GM23338 (cell line): ENCODE results near the gene ZBTB48. TPM values are rescaled to one million over a fixed set of nuclear protein-coding genes. Genes with fewer than 3 reads are reported as not detected.

Experiments
- ATAC-seq: fragments of 200-7000 bp; cut with Tn5 transposase; 3 replicates; pipeline ENCODE4 v1.9.1; 2020
- DNase-seq: peaks from one replicate; pipeline ENCODE4 v3.0.0-alpha.2; 2015; ENCODE audit warnings: low spot score
- H2AFZ ChIP-seq: fragments of 200-600 bp; sonication (generic); 2 replicates; pipeline ENCODE4 v1.8.0; 2016; ENCODE audit warnings: antibody characterized with exemption, mild to moderate bottlenecking, moderate library complexity
- H3F3A ChIP-seq: fragments of 200-600 bp; sonication (generic); replicated peaks from 2 replicates; pipeline ENCODE4 v1.8.0; 2017; ENCODE audit warnings: antibody characterized with exemption, mixed run types, low read depth
- H3K27ac ChIP-seq: fragments of 200-600 bp; sonication (generic); 2 replicates; pipeline ENCODE4 v1.6.1; 2016; ENCODE audit warnings: low read depth
- H3K27me3 ChIP-seq: fragments of 200-600 bp; sonication (generic); 2 replicates; pipeline ENCODE4 v1.8.0; 2016; ENCODE audit warnings: mild to moderate bottlenecking, mixed run types, moderate library complexity; ENCODE audit not compliant: insufficient read depth
- H3K36me3 ChIP-seq: fragments of 200-600 bp; sonication (generic); 2 replicates; pipeline ENCODE4 v1.8.0; 2016; ENCODE audit warnings: mild to moderate bottlenecking; ENCODE audit not compliant: insufficient read depth
- H3K4me1 ChIP-seq: fragments of 200-600 bp; sonication (generic); 2 replicates; pipeline ENCODE4 v1.8.0; 2016; ENCODE audit warnings: mild to moderate bottlenecking, moderate library complexity; ENCODE audit not compliant: insufficient read depth
- H3K4me2 ChIP-seq: fragments of 200-600 bp; sonication (generic); 2 replicates; pipeline ENCODE4 v1.7.1; 2017; ENCODE audit warnings: mixed run types
- H3K4me3 ChIP-seq: fragments of 200-600 bp; sonication (generic); 2 replicates; pipeline ENCODE4 v1.6.1; 2016; ENCODE audit warnings: mixed run types
- H3K79me2 ChIP-seq: fragments of 200-600 bp; sonication (generic); replicated peaks from 2 replicates; pipeline ENCODE4 v1.8.0; 2017; ENCODE audit warnings: mild to moderate bottlenecking; ENCODE audit not compliant: insufficient read depth
- H3K9me2 ChIP-seq: fragments of 200-600 bp; sonication (generic); 2 replicates; pipeline ENCODE4 v1.8.0; 2017; ENCODE audit not compliant: insufficient read depth
- H4K20me1 ChIP-seq: fragments of 200-600 bp; sonication (generic); replicated peaks from 2 replicates; pipeline ENCODE4 v1.8.0; 2017; ENCODE audit warnings: mild to moderate bottlenecking; ENCODE audit not compliant: insufficient read depth
- H3K27ac Mint-ChIP-seq: 2 replicates; pipeline ENCODE4 v1.8.0; 2020; ENCODE audit warnings: inconsistent platforms, mild to moderate bottlenecking, moderate library complexity, mixed read lengths
- H3K27me3 Mint-ChIP-seq: 3 replicates; pipeline ENCODE4 v1.8.0; 2022; ENCODE audit warnings: low read depth, mild to moderate bottlenecking, moderate library complexity, mixed read lengths, inconsistent platforms; ENCODE audit not compliant: insufficient read depth, poor library complexity
- H3K36me3 Mint-ChIP-seq: 3 replicates; pipeline ENCODE4 v1.8.0; 2021; ENCODE audit warnings: low read depth, mild to moderate bottlenecking, inconsistent platforms, moderate library complexity, mixed read lengths
- H3K4me1 Mint-ChIP-seq: 3 replicates; pipeline ENCODE4 v1.8.0; 2020; ENCODE audit warnings: mild to moderate bottlenecking, inconsistent platforms, mixed read lengths
- H3K4me3 Mint-ChIP-seq: 3 replicates; pipeline ENCODE4 v1.8.0; 2021; ENCODE audit warnings: moderate library complexity, mild to moderate bottlenecking, inconsistent platforms, mixed read lengths
- H3K9me3 Mint-ChIP-seq: 3 replicates; pipeline ENCODE4 v1.8.0; 2020; ENCODE audit warnings: moderate library complexity, mild to moderate bottlenecking, inconsistent platforms, mixed read lengths
- CREB1 ChIP-seq: fragments of 250-450 bp; sonication (Bioruptor Pico); IDR thresholded peaks from 2 replicates; pipeline ENCODE4 v1.5.0; 2020; ENCODE audit warnings: low read depth, mild to moderate bottlenecking, moderate library complexity
- EZH2 ChIP-seq: fragments of 200-600 bp; sonication (generic); IDR thresholded peaks from one replicate; pipeline ENCODE4 v1.8.0; 2017; ENCODE audit warnings: antibody characterized with exemption, mild to moderate bottlenecking, low read depth; ENCODE audit not compliant: unreplicated experiment
- EZH2phosphoT487 ChIP-seq: fragments of 200-600 bp; sonication (generic); IDR thresholded peaks from one replicate; pipeline ENCODE4 v1.8.1; 2018; ENCODE audit warnings: antibody characterized with exemption; ENCODE audit not compliant: unreplicated experiment
- JUNB ChIP-seq: IDR thresholded peaks from one replicate; pipeline ENCODE4 v1.6.1; 2016; ENCODE audit warnings: antibody characterized with exemption; ENCODE audit not compliant: unreplicated experiment
- NANOG ChIP-seq: IDR thresholded peaks from 2 replicates; pipeline ENCODE4 v1.6.1; 2016; ENCODE audit warnings: antibody characterized with exemption, borderline replicate concordance
- POLR2AphosphoS5 ChIP-seq: IDR thresholded peaks from 2 replicates; pipeline ENCODE4 v1.6.1; 2016; ENCODE audit warnings: antibody characterized with exemption, low read depth
- STAT1 ChIP-seq: IDR thresholded peaks from one replicate; pipeline ENCODE4 v1.6.1; 2016; ENCODE audit warnings: antibody characterized with exemption; ENCODE audit not compliant: unreplicated experiment
- ZNF114 ChIP-seq: fragments of 250-450 bp; sonication (Bioruptor Pico); IDR thresholded peaks from 2 replicates; pipeline ENCODE4 v1.5.0; 2020; ENCODE audit warnings: mild to moderate bottlenecking, moderate library complexity
- ZNF331 ChIP-seq: fragments of 250-450 bp; sonication (Bioruptor Pico); IDR thresholded peaks from 2 replicates; pipeline ENCODE4 v1.5.0; 2020; ENCODE audit warnings: low read depth, mild to moderate bottlenecking, moderate library complexity
- polyA plus RNA-seq: library from polyadenylated mRNA; unstranded; fragments of >200 nt; fragmentation: Nextera tagmentation; extraction: Ambion mirVana; gene quantifications from 2 replicates; pipeline ENCODE4 v1.2.1, GENCODE V29; 2016
- total RNA-seq: library from RNA; depleted of rRNA; stranded (reverse); fragments of >200 nt; shearing (Covaris generic); gene quantifications from 2 replicates; pipeline ENCODE4 v1.2.3, GENCODE V29; 2014
- TF ChIP-seq, protein P1 (sequence below): IDR thresholded peaks from 2 replicates; pipeline ENCODE4 v1.6.1; 2016; ENCODE audit warnings: antibody characterized with exemption
- TF ChIP-seq, protein P2 (sequence below): IDR thresholded peaks from one replicate; pipeline ENCODE4 v1.6.1; 2018; ENCODE audit warnings: antibody characterized with exemption; ENCODE audit not compliant: unreplicated experiment
- TF ChIP-seq, protein P3 (sequence below): fragments of 250-450 bp; sonication (Bioruptor Pico); IDR thresholded peaks from 2 replicates; pipeline ENCODE4 v1.5.0; 2020; ENCODE audit warnings: mild to moderate bottlenecking, moderate library complexity
- TF ChIP-seq, protein P4 (sequence below), 2 experiments: fragments of 200-600 bp in 1 of 2; sonication (generic) in 1 of 2; conservative IDR thresholded peaks; 2 replicates each; pipeline versions ENCODE4 v1.5.1 to v1.6.1; 2016 to 2017; ENCODE audit warnings: antibody characterized with exemption in 2 of 2, low read depth in 2 of 2, mild to moderate bottlenecking in 2 of 2, moderate library complexity in 1 of 2

Gene ZBTB48
- total and polyA plus RNA-seq, 2 experiments from 2014 or later, result 17.3 to 25.5 TPM

DNA sequence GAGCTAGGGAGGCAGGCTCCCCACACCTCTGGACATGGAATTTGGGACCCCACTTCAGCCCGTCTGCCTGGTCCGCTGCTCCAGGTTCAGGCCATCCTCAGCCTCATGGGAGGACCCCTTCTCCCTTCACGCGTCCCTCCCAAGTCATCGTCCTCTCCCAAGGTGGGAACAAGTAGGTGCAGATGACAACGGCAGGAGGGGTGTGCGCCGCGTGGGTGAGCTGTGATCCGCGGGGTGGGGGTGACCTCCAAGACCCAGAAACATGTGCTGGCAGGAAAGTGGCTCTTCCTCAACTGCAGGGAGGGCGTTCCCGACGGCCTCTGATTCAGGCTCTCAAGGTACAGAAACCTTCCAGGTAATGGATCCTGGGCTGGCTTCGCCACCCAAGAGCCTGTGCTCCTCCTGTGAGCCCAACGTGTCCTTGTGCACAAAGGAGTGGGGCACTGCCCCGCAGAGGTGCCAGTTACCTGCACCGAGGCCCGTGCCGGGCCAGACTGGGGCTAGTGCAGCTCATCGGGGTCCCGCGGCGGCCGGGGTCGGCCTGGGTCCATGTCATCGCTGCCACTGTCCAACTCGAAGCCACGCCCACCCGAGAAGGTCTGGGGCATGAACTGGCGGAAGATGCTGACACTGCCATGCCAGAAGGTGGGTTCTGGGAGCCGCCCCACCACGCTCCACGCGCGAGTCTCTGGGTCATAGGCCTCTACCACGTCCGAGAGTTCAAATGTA is 13.2 kb downstream of the ZBTB48 start:
- Histone ChIP-seq H3K9me2 (no peaks in the 10 kb centered on the region), H4K20me1 (peaks cover 40% of the 10 kb centered on the region; the same call in 1 of the 2 replicates), H3K27ac (no peak overlapping the region), H3K4me1 (no peaks in the 10 kb centered on the region), H3F3A (peaks cover 14% of the 10 kb centered on the region; the same call in 1 of the 2 replicates), H3K27me3 (no peaks in the 10 kb centered on the region), H3K4me2 (no peak overlapping the region), H3K36me3 (peaks cover 9% of the 10 kb centered on the region), H3K79me2 (peaks cover 18% of the 10 kb centered on the region), H3K4me3 (no peak overlapping the region), H2AFZ (no peak overlapping the region)
- no peaks in the 10 kb centered on the region for H3K4me1 Mint-ChIP-seq
- DNase-seq (no peak), ATAC-seq (no peak)
- H3K36me3 Mint-ChIP-seq, result peaks cover 58% of the 10 kb centered on the region
- TF ChIP-seq, protein P1, sequence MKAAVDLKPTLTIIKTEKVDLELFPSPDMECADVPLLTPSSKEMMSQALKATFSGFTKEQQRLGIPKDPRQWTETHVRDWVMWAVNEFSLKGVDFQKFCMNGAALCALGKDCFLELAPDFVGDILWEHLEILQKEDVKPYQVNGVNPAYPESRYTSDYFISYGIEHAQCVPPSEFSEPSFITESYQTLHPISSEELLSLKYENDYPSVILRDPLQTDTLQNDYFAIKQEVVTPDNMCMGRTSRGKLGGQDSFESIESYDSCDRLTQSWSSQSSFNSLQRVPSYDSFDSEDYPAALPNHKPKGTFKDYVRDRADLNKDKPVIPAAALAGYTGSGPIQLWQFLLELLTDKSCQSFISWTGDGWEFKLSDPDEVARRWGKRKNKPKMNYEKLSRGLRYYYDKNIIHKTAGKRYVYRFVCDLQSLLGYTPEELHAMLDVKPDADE, result no peak
- TF ChIP-seq ZNF331, result no peak
- no peak for TF ChIP-seq POLR2AphosphoS5
- TF ChIP-seq, protein P2, sequence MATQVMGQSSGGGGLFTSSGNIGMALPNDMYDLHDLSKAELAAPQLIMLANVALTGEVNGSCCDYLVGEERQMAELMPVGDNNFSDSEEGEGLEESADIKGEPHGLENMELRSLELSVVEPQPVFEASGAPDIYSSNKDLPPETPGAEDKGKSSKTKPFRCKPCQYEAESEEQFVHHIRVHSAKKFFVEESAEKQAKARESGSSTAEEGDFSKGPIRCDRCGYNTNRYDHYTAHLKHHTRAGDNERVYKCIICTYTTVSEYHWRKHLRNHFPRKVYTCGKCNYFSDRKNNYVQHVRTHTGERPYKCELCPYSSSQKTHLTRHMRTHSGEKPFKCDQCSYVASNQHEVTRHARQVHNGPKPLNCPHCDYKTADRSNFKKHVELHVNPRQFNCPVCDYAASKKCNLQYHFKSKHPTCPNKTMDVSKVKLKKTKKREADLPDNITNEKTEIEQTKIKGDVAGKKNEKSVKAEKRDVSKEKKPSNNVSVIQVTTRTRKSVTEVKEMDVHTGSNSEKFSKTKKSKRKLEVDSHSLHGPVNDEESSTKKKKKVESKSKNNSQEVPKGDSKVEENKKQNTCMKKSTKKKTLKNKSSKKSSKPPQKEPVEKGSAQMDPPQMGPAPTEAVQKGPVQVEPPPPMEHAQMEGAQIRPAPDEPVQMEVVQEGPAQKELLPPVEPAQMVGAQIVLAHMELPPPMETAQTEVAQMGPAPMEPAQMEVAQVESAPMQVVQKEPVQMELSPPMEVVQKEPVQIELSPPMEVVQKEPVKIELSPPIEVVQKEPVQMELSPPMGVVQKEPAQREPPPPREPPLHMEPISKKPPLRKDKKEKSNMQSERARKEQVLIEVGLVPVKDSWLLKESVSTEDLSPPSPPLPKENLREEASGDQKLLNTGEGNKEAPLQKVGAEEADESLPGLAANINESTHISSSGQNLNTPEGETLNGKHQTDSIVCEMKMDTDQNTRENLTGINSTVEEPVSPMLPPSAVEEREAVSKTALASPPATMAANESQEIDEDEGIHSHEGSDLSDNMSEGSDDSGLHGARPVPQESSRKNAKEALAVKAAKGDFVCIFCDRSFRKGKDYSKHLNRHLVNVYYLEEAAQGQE, result no peak
- TF ChIP-seq ZNF114 (CRISPR knock-in tag), result no peak
- TF ChIP-seq, protein P3, sequence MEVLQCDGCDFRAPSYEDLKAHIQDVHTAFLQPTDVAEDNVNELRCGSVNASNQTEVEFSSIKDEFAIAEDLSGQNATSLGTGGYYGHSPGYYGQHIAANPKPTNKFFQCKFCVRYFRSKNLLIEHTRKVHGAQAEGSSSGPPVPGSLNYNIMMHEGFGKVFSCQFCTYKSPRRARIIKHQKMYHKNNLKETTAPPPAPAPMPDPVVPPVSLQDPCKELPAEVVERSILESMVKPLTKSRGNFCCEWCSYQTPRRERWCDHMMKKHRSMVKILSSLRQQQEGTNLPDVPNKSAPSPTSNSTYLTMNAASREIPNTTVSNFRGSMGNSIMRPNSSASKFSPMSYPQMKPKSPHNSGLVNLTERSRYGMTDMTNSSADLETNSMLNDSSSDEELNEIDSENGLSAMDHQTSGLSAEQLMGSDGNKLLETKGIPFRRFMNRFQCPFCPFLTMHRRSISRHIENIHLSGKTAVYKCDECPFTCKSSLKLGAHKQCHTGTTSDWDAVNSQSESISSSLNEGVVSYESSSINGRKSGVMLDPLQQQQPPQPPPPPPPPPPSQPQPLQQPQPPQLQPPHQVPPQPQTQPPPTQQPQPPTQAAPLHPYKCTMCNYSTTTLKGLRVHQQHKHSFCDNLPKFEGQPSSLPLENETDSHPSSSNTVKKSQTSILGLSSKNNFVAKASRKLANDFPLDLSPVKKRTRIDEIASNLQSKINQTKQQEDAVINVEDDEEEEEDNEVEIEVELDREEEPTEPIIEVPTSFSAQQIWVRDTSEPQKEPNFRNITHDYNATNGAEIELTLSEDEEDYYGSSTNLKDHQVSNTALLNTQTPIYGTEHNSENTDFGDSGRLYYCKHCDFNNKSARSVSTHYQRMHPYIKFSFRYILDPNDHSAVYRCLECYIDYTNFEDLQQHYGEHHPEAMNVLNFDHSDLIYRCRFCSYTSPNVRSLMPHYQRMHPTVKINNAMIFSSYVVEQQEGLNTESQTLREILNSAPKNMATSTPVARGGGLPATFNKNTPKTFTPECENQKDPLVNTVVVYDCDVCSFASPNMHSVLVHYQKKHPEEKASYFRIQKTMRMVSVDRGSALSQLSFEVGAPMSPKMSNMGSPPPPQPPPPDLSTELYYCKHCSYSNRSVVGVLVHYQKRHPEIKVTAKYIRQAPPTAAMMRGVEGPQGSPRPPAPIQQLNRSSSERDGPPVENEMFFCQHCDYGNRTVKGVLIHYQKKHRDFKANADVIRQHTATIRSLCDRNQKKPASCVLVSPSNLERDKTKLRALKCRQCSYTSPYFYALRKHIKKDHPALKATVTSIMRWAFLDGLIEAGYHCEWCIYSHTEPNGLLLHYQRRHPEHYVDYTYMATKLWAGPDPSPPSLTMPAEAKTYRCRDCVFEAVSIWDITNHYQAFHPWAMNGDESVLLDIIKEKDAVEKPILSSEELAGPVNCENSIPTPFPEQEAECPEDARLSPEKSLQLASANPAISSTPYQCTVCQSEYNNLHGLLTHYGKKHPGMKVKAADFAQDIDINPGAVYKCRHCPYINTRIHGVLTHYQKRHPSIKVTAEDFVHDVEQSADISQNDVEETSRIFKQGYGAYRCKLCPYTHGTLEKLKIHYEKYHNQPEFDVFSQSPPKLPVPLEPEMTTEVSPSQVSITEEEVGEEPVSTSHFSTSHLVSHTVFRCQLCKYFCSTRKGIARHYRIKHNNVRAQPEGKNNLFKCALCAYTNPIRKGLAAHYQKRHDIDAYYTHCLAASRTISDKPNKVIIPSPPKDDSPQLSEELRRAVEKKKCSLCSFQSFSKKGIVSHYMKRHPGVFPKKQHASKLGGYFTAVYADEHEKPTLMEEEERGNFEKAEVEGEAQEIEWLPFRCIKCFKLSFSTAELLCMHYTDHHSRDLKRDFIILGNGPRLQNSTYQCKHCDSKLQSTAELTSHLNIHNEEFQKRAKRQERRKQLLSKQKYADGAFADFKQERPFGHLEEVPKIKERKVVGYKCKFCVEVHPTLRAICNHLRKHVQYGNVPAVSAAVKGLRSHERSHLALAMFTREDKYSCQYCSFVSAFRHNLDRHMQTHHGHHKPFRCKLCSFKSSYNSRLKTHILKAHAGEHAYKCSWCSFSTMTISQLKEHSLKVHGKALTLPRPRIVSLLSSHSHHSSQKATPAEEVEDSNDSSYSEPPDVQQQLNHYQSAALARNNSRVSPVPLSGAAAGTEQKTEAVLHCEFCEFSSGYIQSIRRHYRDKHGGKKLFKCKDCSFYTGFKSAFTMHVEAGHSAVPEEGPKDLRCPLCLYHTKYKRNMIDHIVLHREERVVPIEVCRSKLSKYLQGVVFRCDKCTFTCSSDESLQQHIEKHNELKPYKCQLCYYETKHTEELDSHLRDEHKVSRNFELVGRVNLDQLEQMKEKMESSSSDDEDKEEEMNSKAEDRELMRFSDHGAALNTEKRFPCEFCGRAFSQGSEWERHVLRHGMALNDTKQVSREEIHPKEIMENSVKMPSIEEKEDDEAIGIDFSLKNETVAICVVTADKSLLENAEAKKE, result no peak
- no peak for TF ChIP-seq CREB1 (CRISPR knock-in tag)
- TF ChIP-seq STAT1, result no peak
- no peak for TF ChIP-seq JUNB
- TF ChIP-seq, protein P4, sequence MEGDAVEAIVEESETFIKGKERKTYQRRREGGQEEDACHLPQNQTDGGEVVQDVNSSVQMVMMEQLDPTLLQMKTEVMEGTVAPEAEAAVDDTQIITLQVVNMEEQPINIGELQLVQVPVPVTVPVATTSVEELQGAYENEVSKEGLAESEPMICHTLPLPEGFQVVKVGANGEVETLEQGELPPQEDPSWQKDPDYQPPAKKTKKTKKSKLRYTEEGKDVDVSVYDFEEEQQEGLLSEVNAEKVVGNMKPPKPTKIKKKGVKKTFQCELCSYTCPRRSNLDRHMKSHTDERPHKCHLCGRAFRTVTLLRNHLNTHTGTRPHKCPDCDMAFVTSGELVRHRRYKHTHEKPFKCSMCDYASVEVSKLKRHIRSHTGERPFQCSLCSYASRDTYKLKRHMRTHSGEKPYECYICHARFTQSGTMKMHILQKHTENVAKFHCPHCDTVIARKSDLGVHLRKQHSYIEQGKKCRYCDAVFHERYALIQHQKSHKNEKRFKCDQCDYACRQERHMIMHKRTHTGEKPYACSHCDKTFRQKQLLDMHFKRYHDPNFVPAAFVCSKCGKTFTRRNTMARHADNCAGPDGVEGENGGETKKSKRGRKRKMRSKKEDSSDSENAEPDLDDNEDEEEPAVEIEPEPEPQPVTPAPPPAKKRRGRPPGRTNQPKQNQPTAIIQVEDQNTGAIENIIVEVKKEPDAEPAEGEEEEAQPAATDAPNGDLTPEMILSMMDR (conservative IDR thresholded peaks at IDR 0.05; ENCODE audit: low read depth in 2 of 2), result no peak
- TF ChIP-seq NANOG, result no peak
- TF ChIP-seq EZH2, result no peak
- TF ChIP-seq EZH2phosphoT487, result no peak
- no peak overlapping the region for H3K27ac Mint-ChIP-seq
- H3K9me3 Mint-ChIP-seq, result no peaks in the 10 kb centered on the region
- peaks cover 14% of the 10 kb centered on the region for H3K27me3 Mint-ChIP-seq
- H3K4me3 Mint-ChIP-seq, result no peak overlapping the region
